HG02840 (cell line): ENCODE measurements around the gene NOD2.

Source experiments
- ATAC-seq: cut with Tn5 transposase; IDR thresholded peaks from one replicate; pipeline ENCODE4 v1.9.1; 2021; ENCODE audit warnings: mild to moderate bottlenecking, moderate library complexity, moderate number of reproducible peaks; ENCODE audit not compliant: unreplicated experiment, low FRiP score

The NOD2 gene

GRCh38 chr16:50740736-50741135 is 47.3 kb downstream of the NOD2 start:
- no peak for ATAC-seq

GRCh38 chr16:50741225-50741780 is 47.9 kb downstream of the NOD2 start:
- ATAC-seq = no peak

- ATAC-seq = peak; percentile 93
Measured at GRCh38 chr16:50741781-50742575, 48.6 kb downstream of the NOD2 start, which contains the start of gene CYLD. Gene CYLD (plus strand): TSS chr16:50742086. CDS start chr16:50749699, 7,613 bp downstream.

DNA sequence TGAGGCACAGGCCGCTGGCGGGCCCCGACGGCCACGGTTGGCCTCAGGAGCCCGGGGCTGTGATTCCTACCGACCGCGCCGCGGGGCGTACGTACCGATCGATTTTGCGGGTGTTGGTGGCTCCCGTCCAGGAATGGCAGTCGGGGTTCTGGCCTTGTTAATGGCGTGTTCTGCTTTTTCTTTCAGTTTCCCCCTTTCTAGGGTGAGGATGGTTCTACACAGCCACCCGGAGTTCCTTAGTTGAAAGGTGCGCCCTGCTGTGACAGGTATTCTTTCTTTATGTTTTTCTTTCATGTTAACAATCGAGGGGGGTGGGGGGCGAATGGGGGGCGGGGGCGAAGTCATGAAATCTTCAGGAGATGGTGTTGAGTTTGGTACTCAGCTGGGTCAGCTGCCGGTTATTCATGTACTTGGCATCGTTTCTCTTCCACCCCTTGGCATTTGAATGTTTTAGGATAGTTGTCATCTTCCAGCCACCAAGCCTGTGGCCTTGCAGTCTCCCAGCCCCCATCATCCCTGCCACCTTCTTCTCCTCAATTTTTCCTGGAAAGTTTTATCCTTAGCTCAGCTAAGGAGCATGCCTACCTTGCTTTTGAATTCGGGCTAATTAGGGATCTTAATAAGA is 49.3 kb downstream of the NOD2 start:
- no peak for ATAC-seq

DNA sequence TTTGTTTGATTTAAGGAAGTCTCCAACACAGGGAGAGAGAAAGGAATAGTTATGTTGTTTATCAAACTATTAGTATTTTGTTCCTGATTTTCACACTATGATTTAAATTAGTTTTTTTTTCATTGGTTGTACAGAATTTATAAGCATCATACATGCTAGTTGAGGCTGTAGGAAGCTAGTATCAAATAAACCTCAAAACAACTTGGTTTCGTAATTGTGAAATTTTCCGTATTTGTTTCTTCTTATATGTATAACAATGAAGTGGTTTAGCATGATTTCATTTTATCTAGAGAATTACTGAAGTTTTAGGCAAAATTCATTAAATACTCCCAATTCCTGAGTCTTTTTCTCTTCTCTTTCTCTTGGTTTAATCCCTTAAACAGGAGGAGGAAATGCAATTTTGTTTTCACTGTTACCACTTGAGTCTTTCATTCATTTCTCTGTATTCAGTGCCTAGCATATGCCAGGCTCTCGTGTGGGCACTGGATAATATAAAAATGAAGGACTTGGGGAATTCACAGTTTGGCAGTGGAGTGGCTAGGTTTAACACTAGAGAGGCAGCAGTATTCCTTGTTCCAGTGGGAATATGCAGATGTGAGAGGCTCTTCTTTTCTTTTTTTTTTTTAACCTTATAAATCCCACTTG is 50.3 kb downstream of the NOD2 start:
- ATAC-seq = no peak

DNA sequence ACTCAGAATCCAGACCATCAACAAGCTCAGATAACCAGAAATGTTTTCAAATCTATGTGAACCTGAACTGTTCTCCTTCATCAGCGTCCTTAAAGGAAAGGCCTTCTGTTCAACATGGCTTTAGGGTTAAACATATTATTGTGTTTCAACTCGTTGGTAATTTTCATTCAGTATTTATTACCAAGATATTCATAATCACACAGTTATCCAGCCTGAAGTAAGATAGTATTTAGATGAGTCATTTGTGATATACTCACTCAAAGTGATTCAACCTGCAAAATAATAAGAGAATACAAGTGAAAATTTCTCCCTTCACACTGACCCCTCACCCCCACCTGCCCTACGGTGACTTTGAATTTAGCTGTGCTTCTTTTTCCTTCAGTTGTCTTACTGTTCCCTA is 51.5 kb downstream of the NOD2 start:
- ATAC-seq = no peak

DNA sequence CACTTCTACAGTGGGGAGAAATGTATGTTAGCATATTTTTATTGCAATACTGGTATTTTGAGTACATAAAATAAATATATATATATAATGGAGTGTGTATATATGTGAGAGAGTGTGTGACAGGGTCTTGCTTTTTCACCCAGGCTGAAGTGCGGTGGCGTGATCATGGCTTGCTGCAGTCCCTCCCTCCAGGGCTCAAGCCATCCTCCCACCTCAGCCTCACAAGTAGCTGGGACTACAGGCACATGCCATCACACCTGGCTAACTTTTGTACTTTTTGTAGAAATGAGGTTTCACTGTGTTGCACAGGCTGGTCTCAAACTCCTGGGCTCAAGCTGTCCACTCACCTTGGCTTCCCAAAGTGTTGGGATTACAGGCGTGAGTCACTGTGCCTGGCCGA is 52.5 kb downstream of the NOD2 start:
- no peak for ATAC-seq

DNA sequence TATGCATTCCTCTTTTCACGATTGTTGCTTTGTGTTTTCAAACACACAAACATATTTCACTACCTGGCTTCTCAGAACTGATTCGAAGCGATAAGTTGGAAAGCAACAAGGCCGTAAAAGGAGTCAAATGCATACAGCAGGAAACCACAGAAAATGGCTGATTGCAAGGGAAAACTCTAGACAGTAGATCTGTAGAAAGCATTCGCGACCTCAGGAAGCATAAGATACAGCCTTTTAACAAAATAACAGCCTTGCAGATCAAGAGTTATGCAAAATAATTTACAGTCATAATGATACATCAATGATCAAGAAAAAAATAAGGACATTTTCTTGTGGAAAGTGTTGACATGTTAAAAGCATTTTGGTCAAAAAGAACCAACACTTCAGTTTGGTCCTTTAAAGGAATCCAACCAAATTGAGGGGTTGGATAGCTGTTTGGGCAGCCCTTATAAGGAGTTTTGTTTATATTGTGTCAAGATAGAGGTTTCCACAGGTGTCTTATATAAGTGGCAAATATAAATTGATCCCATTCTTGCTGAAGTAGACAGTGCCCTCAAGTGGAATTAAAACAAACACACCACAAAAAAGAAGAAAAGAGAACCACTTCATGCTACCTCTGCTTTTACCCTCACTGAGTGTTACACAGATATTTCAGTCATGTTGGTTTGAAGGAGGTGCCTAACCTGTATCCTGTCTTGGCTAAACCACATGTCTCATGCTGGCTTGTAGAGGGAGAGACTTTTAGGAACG is 54.0 kb downstream of the NOD2 start:
- ATAC-seq = no peak

DNA sequence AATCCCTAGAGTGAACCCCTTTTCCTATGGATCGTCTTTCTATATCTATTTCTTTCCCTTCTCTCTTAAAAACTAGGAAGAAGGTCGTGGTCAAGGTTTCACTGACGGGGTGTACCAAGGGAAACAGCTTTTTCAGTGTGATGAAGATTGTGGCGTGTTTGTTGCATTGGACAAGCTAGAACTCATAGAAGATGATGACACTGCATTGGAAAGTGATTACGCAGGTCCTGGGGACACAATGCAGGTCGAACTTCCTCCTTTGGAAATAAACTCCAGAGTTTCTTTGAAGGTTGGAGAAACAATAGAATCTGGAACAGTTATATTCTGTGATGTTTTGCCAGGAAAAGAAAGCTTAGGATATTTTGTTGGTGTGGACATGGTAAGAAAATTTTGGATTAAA is 58.1 kb downstream of the NOD2 start:
- no peak for ATAC-seq

DNA sequence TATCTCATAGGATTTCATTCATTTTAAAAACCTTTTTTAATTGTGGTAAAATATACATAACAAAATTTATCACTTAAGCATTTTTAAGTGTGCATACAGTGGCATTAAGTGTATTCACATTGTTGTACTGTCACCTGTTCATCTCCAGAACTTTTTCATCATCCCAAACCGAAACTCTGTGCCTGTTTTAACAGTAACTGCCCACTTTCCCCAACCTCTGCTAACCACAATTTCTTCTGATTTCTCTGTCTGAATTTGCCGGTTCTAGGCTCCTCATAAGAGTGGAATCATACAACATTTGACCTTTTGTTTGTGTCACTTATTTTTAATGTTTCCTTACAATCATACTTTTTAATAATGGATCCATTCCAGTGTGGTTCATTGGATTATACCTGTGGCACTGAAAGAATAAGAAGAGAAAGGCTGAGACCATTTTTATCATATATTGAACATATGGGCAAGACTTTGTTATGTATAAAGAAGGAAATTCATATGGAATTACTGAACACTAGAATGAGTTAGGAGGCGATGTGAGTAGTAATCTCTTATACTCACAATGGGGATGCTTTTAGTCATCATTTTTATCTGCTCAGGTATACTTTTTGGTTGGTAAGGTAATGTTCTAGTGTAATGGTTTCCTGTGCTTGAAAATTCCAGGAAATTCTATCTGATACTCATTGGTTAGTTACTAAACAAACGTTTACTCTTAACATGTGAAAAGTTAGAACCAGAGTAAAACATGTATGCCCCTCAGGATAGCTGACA is 59.2 kb downstream of the NOD2 start:
- ATAC-seq = no peak

- ATAC-seq = no peak
Measured at GRCh38 chr16:50756473-50756872, 63.1 kb downstream of the NOD2 start.

DNA sequence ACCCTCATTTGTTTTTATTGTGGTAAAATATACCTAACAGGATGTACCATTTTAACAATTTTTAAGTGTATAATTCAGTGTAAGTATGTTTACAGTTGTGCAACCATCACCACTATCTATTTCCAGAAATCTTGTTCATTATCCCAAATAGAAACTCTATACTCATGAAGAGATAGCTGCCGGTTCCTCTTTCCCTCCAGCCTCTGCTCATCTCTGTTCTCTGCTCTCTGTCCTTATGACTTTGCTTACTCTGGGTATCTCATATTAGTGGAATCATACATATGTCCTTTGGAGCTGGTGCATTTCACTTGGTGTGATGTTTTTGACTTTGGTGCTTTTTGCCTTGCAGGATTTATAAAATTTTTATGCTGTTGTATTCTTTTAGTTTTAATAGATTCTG is 67.9 kb downstream of the NOD2 start:
- ATAC-seq = no peak

GRCh38 chr16:50762241-50762640 is 68.8 kb downstream of the NOD2 start:
- ATAC-seq = no peak

- ATAC-seq = no peak
Measured at GRCh38 chr16:50763211-50763610, 69.8 kb downstream of the NOD2 start.

DNA sequence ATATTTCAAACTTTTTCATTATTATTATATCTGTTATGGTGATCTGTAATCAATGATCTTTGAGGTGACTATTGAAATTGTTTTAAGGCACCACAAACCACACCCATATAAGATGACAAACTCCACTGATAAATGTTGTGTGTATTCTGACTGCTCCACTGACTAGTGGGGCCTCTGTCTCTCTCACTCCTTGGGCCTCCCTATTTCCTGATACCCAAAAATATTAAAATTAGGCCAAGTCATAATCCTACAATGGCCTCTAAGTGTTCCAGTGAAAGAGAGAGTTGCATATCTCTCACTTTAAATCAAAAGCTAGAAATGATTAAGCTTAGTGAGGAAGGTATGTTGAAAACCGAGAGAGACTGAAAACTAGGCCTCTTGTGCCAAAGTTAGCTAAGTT is 71.9 kb downstream of the NOD2 start:
- ATAC-seq = no peak

GRCh38 chr16:50765861-50766260 is 72.5 kb downstream of the NOD2 start:
- no peak for ATAC-seq

DNA sequence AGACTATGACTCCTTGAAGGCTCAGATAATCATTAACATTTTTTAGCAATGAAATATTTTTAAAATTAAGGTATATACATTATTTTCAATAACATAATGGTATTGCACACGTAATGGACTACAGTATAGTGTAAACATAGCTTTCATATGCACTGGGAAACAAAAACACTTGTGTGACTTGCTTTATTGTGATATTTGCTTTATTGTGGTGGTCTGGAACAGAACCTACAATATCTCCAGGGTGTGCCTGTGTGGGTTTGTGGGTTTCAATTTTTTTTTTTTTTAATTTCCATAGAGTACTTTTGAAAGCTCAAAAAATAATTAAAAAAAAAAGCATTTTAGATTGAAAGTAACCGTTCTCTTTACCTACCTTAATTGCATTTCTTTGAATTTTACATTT is 73.8 kb downstream of the NOD2 start:
- no peak for ATAC-seq

DNA sequence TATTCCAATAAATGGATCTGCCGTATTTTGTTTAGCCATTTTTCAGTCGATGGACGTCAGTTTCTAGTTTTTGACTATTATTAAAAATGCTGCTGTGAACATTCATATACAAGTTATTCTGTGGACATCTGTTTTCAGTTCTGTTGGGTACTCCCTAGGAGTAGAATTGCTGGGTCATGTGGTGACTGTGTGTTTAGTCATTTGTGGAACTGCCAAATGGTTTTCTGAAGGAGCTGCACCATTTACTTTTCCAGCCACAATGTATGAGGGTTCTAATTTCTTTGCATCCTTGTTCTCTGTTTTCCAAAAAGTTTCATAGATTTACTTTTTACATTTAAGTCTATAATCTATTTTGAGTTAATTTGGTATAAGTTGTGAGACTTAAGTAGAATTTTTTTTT is 78.0 kb downstream of the NOD2 start:
- ATAC-seq = no peak

DNA sequence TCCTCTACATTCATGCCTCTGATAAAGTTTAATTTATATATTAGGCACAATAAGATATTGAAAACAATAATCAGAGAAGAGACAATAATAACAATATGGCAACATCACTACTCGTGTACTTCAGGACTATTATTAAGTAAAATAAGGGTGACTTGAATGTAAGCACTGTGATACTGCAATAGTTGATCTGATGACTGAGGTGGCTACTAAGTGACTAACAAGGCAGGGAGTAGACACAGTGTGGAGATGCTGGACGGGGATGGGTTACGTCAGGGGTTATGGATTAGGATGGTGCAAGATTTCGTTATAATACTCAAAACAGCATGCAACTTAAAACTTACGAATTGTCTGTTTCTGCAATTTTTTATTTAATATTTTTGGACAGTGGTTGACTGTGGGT is 81.0 kb downstream of the NOD2 start:
- ATAC-seq = no peak

DNA sequence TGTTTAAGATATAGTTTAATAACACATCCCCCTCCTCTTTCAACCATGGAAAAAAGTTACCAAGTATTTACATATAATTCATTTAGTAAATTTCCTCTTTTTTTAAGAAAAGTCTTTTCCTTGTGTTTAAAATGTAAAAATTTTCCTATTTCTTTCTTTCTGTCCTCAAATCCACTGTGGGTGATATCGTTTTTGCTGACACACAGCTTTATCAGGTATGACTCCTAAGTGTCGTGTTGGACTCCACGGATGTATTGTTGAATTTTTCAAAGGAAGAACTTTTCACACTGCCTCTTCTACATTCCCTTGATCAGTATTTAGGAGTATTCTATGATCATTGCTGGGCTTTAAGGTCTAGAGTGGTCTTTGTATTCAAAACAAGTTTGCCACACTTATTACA is 81.6 kb downstream of the NOD2 start:
- no peak for ATAC-seq
